Stomach smooth muscle (tissue), 2 donors: ENCODE results near the gene TMEM240.
"Not testable (repeated sequence)": the region's sequence is repeated elsewhere in the genome, so short reads cannot be mapped to it uniquely, and the experiment has no call there.

Experiments used
- H3K27ac ChIP-seq: one replicate; pipeline ENCODE4 v1.7.0; 2013; ENCODE audit warnings: mild to moderate bottlenecking, low read length, inconsistent platforms
- H3K27me3 ChIP-seq, 2 donors: one replicate each; pipeline ENCODE4 v1.7.0; 2013; ENCODE audit warnings: low read length in 2 of 2; ENCODE audit not compliant: insufficient read depth in 2 of 2, control insufficient read depth in 1 of 2
- H3K36me3 ChIP-seq, 2 donors: one replicate each; pipeline ENCODE4 v1.7.0; 2013; ENCODE audit warnings: low read length in 2 of 2; ENCODE audit not compliant: control insufficient read depth in 2 of 2, insufficient read depth in 2 of 2
- H3K4me1 ChIP-seq: one replicate; pipeline ENCODE4 v1.7.0; 2013; ENCODE audit warnings: low read length; ENCODE audit not compliant: control insufficient read depth, insufficient read depth
- H3K4me3 ChIP-seq, 2 donors: one replicate each; pipeline ENCODE4 v1.7.0; 2013; ENCODE audit warnings: low read length in 2 of 2
- H3K9ac ChIP-seq, 2 donors: one replicate each; pipeline ENCODE4 v1.7.0; 2013; ENCODE audit warnings: low read length in 2 of 2, mild to moderate bottlenecking in 1 of 2
- H3K9me3 ChIP-seq, 2 donors: one replicate each; pipeline ENCODE4 v1.7.0; 2013; ENCODE audit warnings: low read length in 2 of 2; ENCODE audit not compliant: control insufficient read depth in 2 of 2
- donor health status: healthy.
- donor health status: Pancreatic carcinoma.

The TMEM240 gene

GRCh38 chr1:1538989-1539309, 1.5 kb downstream of the TMEM240 start:
- Histone ChIP-seq H3K9me3 (no peaks in the 10 kb centered on the region), H3K36me3 (peaks cover 0 to 9% of the 10 kb centered on the region in 2 donors), H3K27ac (peak overlapping the region; percentile 11), H3K27me3 (no peaks in the 10 kb centered on the region), H3K4me1 (peaks cover 23% of the 10 kb centered on the region), H3K9ac (peak overlapping the region in 1 of 2 donors; percentile 51), H3K4me3 (peak overlapping the region; percentile 70 to 76)

- Histone ChIP-seq H3K4me3 (peak overlapping the region in 1 of 2 donors; percentile 70), H3K27ac (no peak overlapping the region), H3K36me3 (peaks cover 0 to 9% of the 10 kb centered on the region in 2 donors), H3K9ac (no peak overlapping the region), H3K27me3 (no peaks in the 10 kb centered on the region), H3K9me3 (no peaks in the 10 kb centered on the region), H3K4me1 (peaks cover 23% of the 10 kb centered on the region)
These were observed 2.1 kb downstream of the TMEM240 start for GRCh38 chr1:1538334-1538733.

DNA sequence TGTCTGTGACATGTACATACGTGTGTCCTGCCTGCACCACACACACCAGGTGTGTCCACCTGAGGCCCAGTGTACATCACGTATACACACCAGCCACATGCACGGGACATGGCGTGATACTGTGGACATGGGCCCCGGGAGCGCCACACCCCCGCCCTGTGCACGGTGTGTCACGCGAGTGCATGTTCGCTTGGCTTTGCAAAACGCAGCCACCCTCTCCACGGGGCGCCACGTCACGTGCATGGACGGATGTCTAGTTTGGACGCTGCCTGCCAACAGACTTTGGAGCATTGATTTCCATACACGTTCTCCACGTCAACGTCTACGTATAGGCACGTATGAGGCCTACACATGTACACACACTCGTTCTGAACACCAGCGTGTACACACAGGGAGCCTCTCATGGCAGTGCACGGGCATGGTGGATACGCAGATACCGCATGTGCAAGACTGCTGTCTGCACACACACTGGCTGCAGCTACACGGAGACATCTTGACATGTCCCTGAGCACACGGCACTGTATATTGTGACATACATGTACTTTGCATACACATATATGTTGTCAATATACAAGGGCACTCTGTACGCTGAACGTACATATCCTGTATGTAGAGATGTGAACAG, 2.7 kb downstream of the TMEM240 start:
- Histone ChIP-seq H3K9ac (no peak overlapping the region), H3K27me3 (no peaks in the 10 kb centered on the region), H3K27ac (no peak overlapping the region), H3K36me3 (peaks cover 0 to 9% of the 10 kb centered on the region in 2 donors), H3K4me1 (peaks cover 23% of the 10 kb centered on the region), H3K9me3 (no peaks in the 10 kb centered on the region), H3K4me3 (no peak overlapping the region)

DNA sequence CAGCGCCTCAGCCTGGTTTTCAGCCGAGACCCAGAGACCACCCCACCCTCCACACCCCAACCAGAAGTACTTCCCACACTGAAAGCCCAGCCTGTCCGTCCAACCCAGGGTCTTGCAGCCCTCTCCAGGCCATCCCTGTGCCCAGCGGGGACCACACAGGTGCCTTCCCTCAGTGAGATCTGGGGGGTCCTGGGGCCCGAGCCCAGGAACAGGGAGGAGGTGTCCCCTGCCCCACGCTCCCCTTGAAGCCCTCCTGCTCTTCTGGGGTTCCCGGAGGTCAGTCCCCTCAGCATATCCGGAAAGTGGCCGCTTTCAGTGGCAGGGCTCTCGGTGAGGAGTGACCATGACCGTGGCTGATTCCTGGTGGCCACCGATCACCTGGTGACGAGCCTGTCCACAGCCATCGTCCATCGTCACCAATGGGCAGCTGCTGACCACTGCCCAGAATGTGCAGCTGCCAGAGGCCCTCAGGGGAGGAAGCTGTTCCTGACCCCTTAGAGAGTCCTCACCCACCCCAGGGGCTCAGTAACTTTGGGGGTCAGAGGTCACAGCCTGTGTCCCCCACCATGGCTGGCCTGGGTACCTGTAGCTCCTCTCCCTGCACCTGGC, 3.4 kb downstream of the TMEM240 start:
- peaks cover 23% of the 10 kb centered on the region for H3K4me1 ChIP-seq
- no peak overlapping the region for H3K4me3 ChIP-seq
- H3K27ac ChIP-seq: no peak overlapping the region
- H3K9ac ChIP-seq: no peak overlapping the region
- H3K27me3 ChIP-seq: no peaks in the 10 kb centered on the region
- peaks cover 0 to 7% of the 10 kb centered on the region in 2 donors for H3K36me3 ChIP-seq
- H3K9me3 ChIP-seq: no peaks in the 10 kb centered on the region

DNA sequence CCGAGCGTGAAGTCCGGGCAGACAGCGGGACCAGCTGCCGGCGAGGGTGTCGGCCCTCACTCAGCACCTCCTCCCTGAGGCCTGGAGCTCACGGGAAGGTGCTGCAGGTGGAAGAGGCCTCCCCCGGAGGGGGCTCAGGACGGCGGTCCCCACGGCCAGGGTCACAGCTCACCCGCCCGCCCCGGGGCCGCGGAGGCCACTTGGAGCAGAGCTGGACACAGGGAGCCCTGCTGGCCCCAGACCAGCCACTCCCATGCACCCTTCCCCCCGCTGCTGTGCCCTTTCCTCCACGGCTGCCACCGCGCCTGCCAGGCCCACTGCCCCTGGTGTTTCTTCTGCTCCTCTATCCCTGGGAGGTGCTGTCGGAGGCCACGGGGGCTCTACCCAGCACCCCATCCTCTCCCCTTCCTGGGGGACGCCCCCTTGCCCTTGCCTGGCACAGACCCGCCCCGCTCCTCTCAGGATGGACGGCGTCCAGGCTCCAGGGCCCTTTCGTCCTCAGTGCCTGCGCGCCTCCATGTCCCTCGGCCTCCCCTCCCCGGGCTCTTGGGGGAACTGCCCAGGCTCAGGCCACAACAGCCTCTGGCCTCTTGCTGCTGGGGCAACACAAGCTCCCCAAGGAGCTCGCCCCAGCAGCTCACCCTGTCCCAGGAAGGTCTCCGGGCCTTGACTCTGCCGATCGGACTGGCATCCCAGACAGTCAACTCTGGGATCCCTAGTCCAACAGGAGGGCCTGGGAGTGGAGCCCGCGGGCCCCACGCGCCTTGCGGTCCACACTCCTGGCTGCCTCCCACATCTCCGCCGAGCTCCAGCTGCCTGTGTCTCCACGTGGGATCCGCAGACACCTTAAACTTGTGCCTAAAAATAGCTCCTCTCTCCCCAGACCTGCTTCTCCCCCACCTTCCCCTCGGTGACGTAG, 4.1 kb downstream of the TMEM240 start:
- Histone ChIP-seq H3K27ac (no peak overlapping the region), H3K27me3 (no peaks in the 10 kb centered on the region), H3K4me3 (no peak overlapping the region), H3K4me1 (peaks cover 23% of the 10 kb centered on the region), H3K9me3 (peaks cover 0 to 3% of the 10 kb centered on the region in 2 donors), H3K36me3 (peaks cover 0 to 4% of the 10 kb centered on the region in 2 donors), H3K9ac (no peak overlapping the region)

DNA sequence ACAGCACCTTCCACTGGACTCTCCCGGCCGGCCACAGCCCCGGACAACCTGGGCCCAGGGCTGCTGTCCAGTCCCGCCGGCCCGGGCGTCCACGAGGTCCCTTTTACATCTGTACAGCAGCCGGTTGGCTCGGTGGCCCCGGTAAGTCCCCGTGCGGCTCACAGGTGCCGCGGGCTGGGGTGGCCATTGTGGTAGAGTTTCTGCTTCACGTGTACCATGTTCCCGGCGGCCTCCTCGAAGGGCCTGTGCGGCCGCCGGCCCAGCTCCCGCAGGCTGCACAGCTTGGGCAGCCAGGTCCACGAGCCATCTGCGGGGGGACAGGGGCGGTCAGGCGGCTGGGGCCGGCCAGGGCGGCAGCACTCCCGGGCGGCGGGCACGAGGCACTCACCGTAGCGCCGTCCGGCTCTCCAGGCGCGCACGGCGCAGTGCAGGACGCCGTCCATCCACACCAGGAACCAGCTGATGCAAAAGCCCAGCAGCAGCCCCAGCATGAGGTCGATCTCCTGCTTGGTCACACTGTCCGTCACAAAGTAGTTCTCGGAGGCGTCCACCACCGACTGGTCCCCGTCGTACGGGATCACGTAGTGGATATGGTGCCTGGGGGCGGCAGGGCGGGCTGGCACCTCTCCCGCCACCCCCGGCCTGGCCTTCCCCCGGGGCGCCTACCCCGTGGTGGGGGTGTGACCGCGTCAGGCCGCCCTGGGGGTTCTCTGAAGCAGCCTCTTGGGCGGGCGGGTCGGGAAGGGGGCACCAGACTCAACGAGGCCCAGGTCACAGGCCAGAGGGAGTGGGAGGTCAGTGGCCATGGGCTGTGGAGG, 5.0 kb downstream of the TMEM240 start:
- Histone ChIP-seq H3K9me3 (peaks cover 0 to 3% of the 10 kb centered on the region in 2 donors), H3K9ac (no peak overlapping the region), H3K27me3 (no peaks in the 10 kb centered on the region), H3K36me3 (peaks cover 0 to 4% of the 10 kb centered on the region in 2 donors), H3K4me1 (peaks cover 16% of the 10 kb centered on the region), H3K27ac (no peak overlapping the region), H3K4me3 (no peak overlapping the region)

DNA sequence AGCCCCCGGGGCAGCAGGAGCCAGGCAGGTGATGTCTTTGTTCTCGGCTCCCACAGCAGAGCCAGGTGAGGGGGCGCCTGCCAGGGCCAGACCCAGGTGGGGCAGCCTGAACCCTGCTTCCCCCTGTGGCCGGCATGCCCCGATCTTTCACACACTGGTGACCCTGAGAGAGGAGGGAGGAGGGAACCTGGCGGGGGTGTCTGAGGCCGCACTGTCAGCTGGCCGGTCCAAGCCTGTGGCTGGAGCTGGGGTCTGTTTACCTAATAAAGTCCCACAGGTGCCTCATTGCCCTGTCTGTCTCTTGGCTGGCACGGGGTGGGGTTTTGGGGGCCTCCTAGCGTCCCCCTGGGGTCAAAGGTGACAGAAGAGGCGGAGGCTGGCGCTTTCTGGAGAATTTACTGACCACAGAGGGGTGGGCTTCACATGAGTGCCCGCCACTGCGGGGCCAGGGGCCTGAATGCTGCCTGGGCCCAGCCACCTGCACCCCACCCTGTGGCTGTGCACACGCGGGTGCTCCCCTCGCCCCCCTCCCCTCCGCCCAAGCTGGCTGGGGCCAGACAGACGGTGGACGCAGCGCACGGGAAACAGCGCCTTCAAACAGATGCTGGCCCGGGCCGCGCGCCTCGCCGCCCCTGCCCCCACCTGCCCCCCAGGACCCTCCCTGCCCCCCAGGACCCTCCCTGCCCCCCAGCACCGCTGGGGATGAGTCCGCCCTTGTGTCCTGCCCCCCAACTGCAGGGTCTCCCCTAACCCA, 5.8 kb downstream of the TMEM240 start:
- Histone ChIP-seq H3K27me3 (no peaks in the 10 kb centered on the region), H3K9me3 (peaks cover 3% of the 10 kb centered on the region in 2 donors), H3K36me3 (peaks cover 0 to 5% of the 10 kb centered on the region in 2 donors), H3K4me3 (no peak overlapping the region), H3K4me1 (peaks cover 16% of the 10 kb centered on the region), H3K9ac (no peak overlapping the region), H3K27ac (no peak overlapping the region)

GRCh38 chr1:1533894-1534291, 6.5 kb downstream of the TMEM240 start:
- not testable (repeated sequence) for H3K27me3 ChIP-seq, H3K27ac ChIP-seq, H3K9ac ChIP-seq, H3K4me1 ChIP-seq, H3K36me3 ChIP-seq, H3K9me3 ChIP-seq, H3K4me3 ChIP-seq

GRCh38 chr1:1533176-1533893, 7.1 kb downstream of the TMEM240 start:
- not testable (repeated sequence) for H3K36me3 ChIP-seq, H3K27ac ChIP-seq, H3K4me1 ChIP-seq, H3K4me3 ChIP-seq, H3K9ac ChIP-seq, H3K9me3 ChIP-seq, H3K27me3 ChIP-seq
